K562 (cell line): ENCODE results near the gene RNF31. TPM values are rescaled to one million over a fixed set of nuclear protein-coding genes. Genes with fewer than 3 reads are reported as not detected.

Experiments
- ARID4B ChIP-seq: sonication (generic); formaldehyde crosslinking; IDR thresholded peaks from 2 replicates; pipeline ENCODE4 v1.8.0; 2022; ENCODE audit warnings: mild to moderate bottlenecking, missing genetic modification reagents
- ATF4 ChIP-seq: fragments of 450-650 bp; formaldehyde crosslinking; IDR thresholded peaks from 2 replicates; pipeline ENCODE4 v1.4.0; 2022; ENCODE audit warnings: mild to moderate bottlenecking, moderate library complexity
- BRD9 ChIP-seq: fragments of 450-650 bp; IDR thresholded peaks from 2 replicates; pipeline ENCODE4 v1.6.1; 2018; ENCODE audit warnings: low read depth; ENCODE audit not compliant: partially characterized antibody
- CREB1 ChIP-seq, 2 experiments: sonication (generic) in 1 of 2; formaldehyde crosslinking in 1 of 2; IDR thresholded peaks; 2 replicates each; pipeline versions ENCODE4 v1.6.1 to v1.8.0; 2012 to 2022; ENCODE audit warnings: inconsistent platforms in 1 of 2, mild to moderate bottlenecking in 1 of 2, missing genetic modification reagents in 1 of 2, moderate library complexity in 1 of 2
- HNRNPK ChIP-seq: fragments of 200-400 bp; formaldehyde crosslinking; IDR thresholded peaks from one replicate; pipeline ENCODE4 v1.6.1; 2018; ENCODE audit warnings: mild to moderate bottlenecking, low read depth, low read length; ENCODE audit not compliant: poor library complexity, severe bottlenecking
- HSF4 ChIP-seq: fragments of 250-450 bp; sonication (Bioruptor Pico); IDR thresholded peaks from 2 replicates; pipeline ENCODE4 v2.1.2; 2022; ENCODE audit warnings: mild to moderate bottlenecking, moderate library complexity, borderline replicate concordance
- MAFK ChIP-seq: IDR thresholded peaks from 2 replicates; pipeline ENCODE4 v1.6.1; 2011; ENCODE audit warnings: low read length, improper control_type of control experiment
- MAZ ChIP-seq, 2 experiments: fragments of 450-650 bp in 1 of 2; sonication (generic) in 1 of 2; formaldehyde crosslinking; IDR thresholded peaks in 1 of 2; conservative IDR thresholded peaks in 1 of 2; 2 replicates each; pipeline versions ENCODE4 v1.4.0 to v1.5.0; 2020; ENCODE audit warnings: mild to moderate bottlenecking in 1 of 2, missing genetic modification reagents in 1 of 2
- MCM2 ChIP-seq: fragments of 450-650 bp; IDR thresholded peaks from 2 replicates; pipeline ENCODE4 v1.6.1; 2017; ENCODE audit warnings: low read depth, mild to moderate bottlenecking
- NCOR1 ChIP-seq: fragments of 450-650 bp; IDR thresholded peaks from 2 replicates; pipeline ENCODE4 v1.6.1; 2016; ENCODE audit warnings: mild to moderate bottlenecking, moderate library complexity
- POU5F1 ChIP-seq: fragments of 150-350 bp; IDR thresholded peaks from 2 replicates; pipeline ENCODE4 v1.6.1; 2014; ENCODE audit warnings: borderline replicate concordance, low read length, low read depth, mild to moderate bottlenecking; ENCODE audit not compliant: partially characterized antibody
- RBM22 ChIP-seq: fragments of 200-400 bp; formaldehyde crosslinking; IDR thresholded peaks from 2 replicates; pipeline ENCODE4 v1.6.1; 2018; ENCODE audit warnings: low read length, low read depth; ENCODE audit not compliant: poor library complexity, severe bottlenecking
- RFX5 ChIP-seq: IDR thresholded peaks from 2 replicates; pipeline ENCODE4 v1.6.1; 2011; ENCODE audit warnings: low read depth, mild to moderate bottlenecking, improper control_type of control experiment, low read length
- RUNX1 ChIP-seq: sonication (generic); IDR thresholded peaks from 2 replicates; pipeline ENCODE4 v1.6.1; 2016; ENCODE audit warnings: antibody characterized with exemption, low read depth
- SRF ChIP-seq, 2 experiments: fragments of 250-450, 450-650 bp in 1 of 2; sonication (Bioruptor Pico) in 1 of 2; sonication (generic) in 1 of 2; formaldehyde crosslinking; IDR thresholded peaks; 2 replicates each; pipeline versions ENCODE4 v1.5.0 to v1.5.1; 2020 to 2022; ENCODE audit warnings: mild to moderate bottlenecking in 1 of 2, missing genetic modification reagents in 1 of 2
- SRSF7 ChIP-seq: fragments of 200-400 bp; formaldehyde crosslinking; optimal IDR thresholded peaks from 2 replicates; pipeline ENCODE3; 2017; ENCODE audit warnings: mild to moderate bottlenecking, low read depth, low read length
- TEAD2 ChIP-seq: fragments of 450-650 bp; IDR thresholded peaks from 2 replicates; pipeline ENCODE4 v1.6.1; 2016; ENCODE audit warnings: missing genetic modification characterization, control low read depth, missing compliant biosample characterization
- VEZF1 ChIP-seq: fragments of 200-800 bp; sonication (Bioruptor generic); IDR thresholded peaks from 2 replicates; pipeline ENCODE4 v1.6.1; 2017; ENCODE audit warnings: missing genetic modification characterization, missing compliant biosample characterization
- ZBTB17 ChIP-seq: fragments of 450-650 bp; formaldehyde crosslinking; IDR thresholded peaks from 2 replicates; pipeline ENCODE4 v1.4.0; 2020; ENCODE audit warnings: mild to moderate bottlenecking
- polyA plus RNA-seq, 8 experiments: library from polyadenylated mRNA; depleted of rRNA in 4 of 8; stranded (reverse) in 5 of 8; unstranded in 3 of 8; fragments of >200 nt; fragmentation: Nextera tagmentation in 2 of 8; fragmentation: Illumina TruSeq in 1 of 8; extraction: Ambion mirVana in 2 of 8; extraction: Trizol in 1 of 8; gene quantifications; 2 replicates each; pipeline versions ENCODE4 v1.2.1 to v1.2.3, GENCODE V29; 2011 to 2014; ENCODE audit warnings: inconsistent platforms in 1 of 8, missing spikeins in 1 of 8
- total RNA-seq, 7 experiments: library from RNA; depleted of rRNA in 6 of 7; stranded (reverse); fragments of >200 nt in 6 of 7; fragmentation: Illumina TruSeq in 2 of 7; extraction: Trizol in 2 of 7; gene quantifications; 2 replicates each; pipeline versions ENCODE4 v1.2.1 to v1.2.3, GENCODE V29; 2011 to 2021; ENCODE audit warnings: low replicate concordance in 1 of 7

RNF31 gene
- total and polyA plus RNA-seq, 9 of the 15 experiments (the other 6 are each of a cell fraction or from before 2014, with no cell fraction given): 3.1 to 47.6 (median 19.1) TPM

DNA sequence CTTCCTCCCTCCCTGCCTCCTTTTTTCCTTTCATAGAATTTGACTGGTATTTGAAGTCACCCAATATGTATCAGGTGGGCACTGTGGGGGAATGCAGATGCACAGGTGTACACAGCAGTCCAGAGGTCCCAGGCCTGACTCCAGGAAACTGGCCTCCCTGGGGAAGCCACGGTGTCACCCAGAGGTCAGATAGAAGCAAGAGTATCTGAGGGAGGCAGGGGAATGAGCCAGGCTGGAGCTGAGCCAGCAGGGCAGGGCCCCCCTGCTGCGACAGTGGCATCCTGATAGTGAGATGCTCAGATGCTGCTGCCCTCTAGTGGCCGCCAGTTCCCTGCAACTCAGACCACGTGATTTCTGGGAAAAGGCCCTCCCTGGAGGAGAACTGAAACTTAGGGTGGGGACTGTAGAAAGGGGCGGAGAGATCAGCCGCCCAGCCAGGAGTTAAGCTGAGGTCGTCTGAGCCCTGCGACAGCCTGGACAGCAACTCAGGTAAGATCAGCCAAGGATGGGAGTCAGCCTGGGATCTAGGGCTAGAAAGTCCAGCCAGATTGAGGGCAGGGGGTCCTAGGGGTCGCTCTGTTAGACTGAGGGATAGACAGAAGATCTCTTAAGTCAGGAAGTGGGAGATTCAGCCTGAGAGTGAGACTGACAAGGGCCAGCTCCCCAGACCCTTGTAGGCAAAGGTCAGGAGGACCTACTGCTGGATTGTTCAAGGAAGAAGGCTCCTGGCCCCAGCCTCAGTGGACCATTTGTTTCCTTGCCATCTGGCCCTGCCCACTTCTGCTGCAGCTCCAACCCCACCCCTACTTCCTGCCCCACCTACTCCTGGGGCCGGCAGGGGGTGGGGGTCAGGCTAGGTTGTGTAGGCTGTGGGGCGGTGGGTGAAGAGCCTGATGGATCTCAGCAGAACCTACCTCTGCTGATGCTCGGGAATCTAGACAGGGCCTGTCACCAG lies 13.8 kb downstream of the RNF31 start, which contains the start of gene IRF9 (continued):
- TF ChIP-seq NCOR1 (peak; percentile 54), MCM2 (no peak), TEAD2 (no peak), SRSF7 (no peak), ZBTB17 (CRISPR knock-in tag) (0 out of 2 replicates have a peak, but pooled peaks have one; percentile 17), VEZF1 (CRISPR knock-in tag) (peak; percentile 93), CREB1 (IDR thresholded peaks at IDR 0.05) (no peak), CREB1 (CRISPR knock-in tag; IDR thresholded peaks at IDR 0.05) (peak; percentile 63; the same call in 1 of the 2 replicates), SRF (CRISPR knock-in tag; IDR thresholded peaks at IDR 0.05) (peak in 1 of 2 experiments; percentile 90; a peak in 1 of 4 replicates), POU5F1 (no peak), ARID4B (CRISPR knock-in tag) (0 out of 2 replicates have a peak, but pooled peaks have one; percentile 40), ATF4 (CRISPR knock-in tag) (no peak), MAZ (CRISPR knock-in tag; conservative IDR thresholded peaks at IDR 0.05 in 1 of 2, IDR thresholded peaks at IDR 0.05 in 1 of 2) (peak; percentile 73 to 76; a peak in 3 of 4 replicates), RFX5 (no peak), HNRNPK (no peak), HSF4 (CRISPR knock-in tag) (no peak), BRD9 (no peak), RUNX1 (no peak), MAFK (0 out of 2 replicates have a peak, but pooled peaks have one; percentile 2), RBM22 (no peak)
